Measurements from ENCODE around the gene SEH1L. TPM values are rescaled to one million over a fixed set of nuclear protein-coding genes. Genes with fewer than 3 reads are reported as not detected.
A peak's percentile ranks its signal among the peaks of the same experiment; 100 is the strongest.

The SEH1L gene
- total RNA-seq, 1 experiment from 2014 or later = 61.2 TPM

GRCh38 chr18:12989397-12990122 is 41.7 kb downstream of the SEH1L start:
- Histone ChIP-seq H3K4me3 (ENCODE audit: low read length) (peak overlapping the region; percentile 94; the same call in 1 of the 2 replicates), H3K27me3 (ENCODE audit: low read length) (no peaks in the 10 kb centered on the region), H3K9me2 (replicated peaks; ENCODE audit: low read length) (no peaks in the 10 kb centered on the region), H3K9ac (ENCODE audit: low read length) (no peak overlapping the region), H3F3A (ENCODE audit: low read length, unreplicated experiment) (peaks cover 6% of the 10 kb centered on the region), H2AFZ (ENCODE audit: low read length) (no peak overlapping the region), H3K4me1 (ENCODE audit: insufficient read depth, low read length) (peaks cover 22% of the 10 kb centered on the region), H3K27ac (ENCODE audit: low read length) (no peak overlapping the region), H4K20me1 (ENCODE audit: low read length) (peaks cover 26% of the 10 kb centered on the region), H3K4me2 (ENCODE audit: low read length) (peak overlapping the region; percentile 87; the same call in 1 of the 2 replicates), H3K79me2 (ENCODE audit: low read length) (peaks cover 33% of the 10 kb centered on the region), H3K36me3 (ENCODE audit: low read depth, low read length) (peaks cover 17% of the 10 kb centered on the region), H3K9me3 (ENCODE audit: low read length) (no peaks in the 10 kb centered on the region)
- CTCF ChIA-PET = interaction anchor here (0.6 kb wide), 1 partner anchor 15 kb away, joined by 3 read pairs; no protein-coding TSS in a partner anchor
- ATAC-seq (no peak), DNase-seq (no peak)
- TF ChIP-seq EZH2 (IDR thresholded peaks at IDR 0.05; ENCODE audit: low read length, unreplicated experiment) (no peak), CTCF (conservative IDR thresholded peaks at IDR 0.05; ENCODE audit: low read depth, low read length) (no peak), EZH2phosphoT487 (IDR thresholded peaks at IDR 0.05; ENCODE audit: borderline replicate concordance, low read length) (no peak)
- no TSS peak for BruUV-seq (replicated peaks)
- intact Hi-C loops (cut with micrococcal nuclease) = loop anchor here (2.0 to 5.0 kb wide), 2 partner anchors 41 to 738 kb away; partner anchors contain the start of genes FAM210A, RNMT and SEH1L
- POLR2A ChIA-PET (ENCODE audit: unreplicated experiment) = no interaction called here

- DNase-seq (no peak), ATAC-seq (no peak)
- H3K36me3 ChIP-seq (ENCODE audit: low read depth, low read length) = peaks cover 13% of the 10 kb centered on the region
- H3K9ac ChIP-seq (ENCODE audit: low read length) = no peak overlapping the region
- peak overlapping the region; percentile 73; the same call in 1 of the 2 replicates for H2AFZ ChIP-seq (ENCODE audit: low read length)
- no peak overlapping the region for H3K27ac ChIP-seq (ENCODE audit: low read length)
- H3F3A ChIP-seq (ENCODE audit: low read length, unreplicated experiment) = peaks cover 6% of the 10 kb centered on the region
- no TSS peak for BruUV-seq (replicated peaks)
- ChIA-PET CTCF (no interaction called here), POLR2A (ENCODE audit: unreplicated experiment) (no interaction called here)
- no peaks in the 10 kb centered on the region for H3K9me3 ChIP-seq (ENCODE audit: low read length)
- TF ChIP-seq EZH2phosphoT487 (IDR thresholded peaks at IDR 0.05; ENCODE audit: borderline replicate concordance, low read length) = no peak
- TF ChIP-seq CTCF (conservative IDR thresholded peaks at IDR 0.05; ENCODE audit: low read depth, low read length) = no peak
- no peak for TF ChIP-seq EZH2 (IDR thresholded peaks at IDR 0.05; ENCODE audit: low read length, unreplicated experiment)
- no peaks in the 10 kb centered on the region for H3K27me3 ChIP-seq (ENCODE audit: low read length)
- H3K4me2 ChIP-seq (ENCODE audit: low read length) = peak overlapping the region; percentile 87
- H3K79me2 ChIP-seq (ENCODE audit: low read length) = peaks cover 39% of the 10 kb centered on the region
- peaks cover 26% of the 10 kb centered on the region for H4K20me1 ChIP-seq (ENCODE audit: low read length)
- peak overlapping the region; percentile 94; the same call in 1 of the 2 replicates for H3K4me3 ChIP-seq (ENCODE audit: low read length)
- intact Hi-C loops (cut with micrococcal nuclease) = loop anchor here (2.0 to 5.0 kb wide), 2 partner anchors 41 to 737 kb away; partner anchors contain the start of genes FAM210A, RNMT and SEH1L
- peaks cover 22% of the 10 kb centered on the region for H3K4me1 ChIP-seq (ENCODE audit: insufficient read depth, low read length)
- no peaks in the 10 kb centered on the region for H3K9me2 ChIP-seq (replicated peaks; ENCODE audit: low read length)
These were observed 42.3 kb downstream of the SEH1L start for GRCh38 chr18:12990123-12990475.

GRCh38 chr18:12990641-12990966 is 42.8 kb downstream of the SEH1L start:
- Histone ChIP-seq H3K4me2 (ENCODE audit: low read length) (peak overlapping the region; percentile 87), H3F3A (ENCODE audit: low read length, unreplicated experiment) (peaks cover 6% of the 10 kb centered on the region), H3K4me3 (ENCODE audit: low read length) (peak overlapping the region; percentile 94), H3K36me3 (ENCODE audit: low read depth, low read length) (peaks cover 10% of the 10 kb centered on the region; the same call in 1 of the 2 replicates), H2AFZ (ENCODE audit: low read length) (peak overlapping the region; percentile 73), H4K20me1 (ENCODE audit: low read length) (peaks cover 30% of the 10 kb centered on the region), H3K9ac (ENCODE audit: low read length) (peak overlapping the region; percentile 93), H3K9me3 (ENCODE audit: low read length) (no peaks in the 10 kb centered on the region), H3K27ac (ENCODE audit: low read length) (peak overlapping the region; percentile 61), H3K4me1 (ENCODE audit: insufficient read depth, low read length) (peaks cover 22% of the 10 kb centered on the region), H3K79me2 (ENCODE audit: low read length) (peaks cover 44% of the 10 kb centered on the region), H3K9me2 (replicated peaks; ENCODE audit: low read length) (no peaks in the 10 kb centered on the region), H3K27me3 (ENCODE audit: low read length) (no peaks in the 10 kb centered on the region)
- intact Hi-C loops (cut with micrococcal nuclease) = loop anchor here (2.0 to 5.0 kb wide), 2 partner anchors 42 to 737 kb away; partner anchors contain the start of genes FAM210A, RNMT and SEH1L
- TF ChIP-seq EZH2 (IDR thresholded peaks at IDR 0.05; ENCODE audit: low read length, unreplicated experiment) (no peak), EZH2phosphoT487 (IDR thresholded peaks at IDR 0.05; ENCODE audit: borderline replicate concordance, low read length) (no peak), CTCF (conservative IDR thresholded peaks at IDR 0.05; ENCODE audit: low read depth, low read length) (no peak)
- ChIA-PET CTCF (interaction anchor here (0.5 to 0.7 kb wide), 3 partner anchors 8 to 1458 kb away, joined by 3 to 4 read pairs (median 3); no protein-coding TSS in a partner anchor), POLR2A (ENCODE audit: unreplicated experiment) (interaction anchor here (0.5 to 1.0 kb wide), 8 partner anchors 7 to 107 kb away, joined by 3 to 16 read pairs (median 4); no protein-coding TSS in a partner anchor)
- no peak for DNase-seq
- BruUV-seq (replicated peaks) = TSS peak; percentile 91
- ATAC-seq = peak; percentile 4

Data from PC-3 (cell line).